Fibroblast of the conjunctiva (primary cell): ENCODE measurements around the gene FNDC3A.
"Not testable (repeated sequence)": the region's sequence is repeated elsewhere in the genome, so short reads cannot be mapped to it uniquely, and the experiment has no call there.

Experiments used
- DNase-seq: peaks from one replicate; pipeline ENCODE4 v3.0.0-alpha.2; 2010; ENCODE audit warnings: low read depth

The FNDC3A gene

GRCh38 chr13:48976576-48977285 lies 1.0 kb downstream of the FNDC3A start:
- DNase-seq: no peak

DNA sequence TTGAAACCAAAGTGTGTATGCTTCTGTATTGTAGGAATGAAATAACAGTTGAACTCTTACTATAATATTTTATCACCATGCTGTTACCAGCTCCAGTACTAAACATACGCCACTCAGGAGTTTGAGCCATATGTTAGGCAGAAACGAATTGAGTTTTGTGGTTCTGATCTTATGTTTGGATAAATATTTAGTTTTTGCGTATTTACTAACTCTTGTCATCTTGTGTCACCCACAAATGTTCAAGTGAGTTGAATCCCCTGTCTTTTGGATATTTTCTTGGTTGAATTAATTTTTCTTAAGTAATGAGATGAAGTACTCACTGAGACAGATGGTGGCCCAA lies 1.5 kb downstream of the FNDC3A start:
- no peak for DNase-seq

DNA sequence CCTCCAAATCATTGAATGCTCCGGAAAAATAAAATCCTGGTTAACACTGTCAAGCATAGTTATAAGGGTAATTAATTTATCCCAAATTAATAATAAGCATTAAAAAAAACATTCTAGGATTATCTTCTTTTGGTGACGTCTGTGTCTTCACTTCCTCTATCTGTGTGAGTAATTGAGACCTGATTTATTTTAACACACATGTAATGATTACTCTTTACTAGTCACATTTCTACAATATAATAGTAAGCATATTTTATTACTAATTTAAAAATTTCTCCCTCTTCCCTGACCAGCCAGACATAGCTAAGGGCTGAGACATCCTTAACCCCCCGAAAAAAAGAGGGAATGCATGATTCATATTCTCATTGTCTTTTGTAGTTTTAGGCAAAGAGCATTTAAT lies 2.3 kb downstream of the FNDC3A start:
- DNase-seq: no peak

DNA sequence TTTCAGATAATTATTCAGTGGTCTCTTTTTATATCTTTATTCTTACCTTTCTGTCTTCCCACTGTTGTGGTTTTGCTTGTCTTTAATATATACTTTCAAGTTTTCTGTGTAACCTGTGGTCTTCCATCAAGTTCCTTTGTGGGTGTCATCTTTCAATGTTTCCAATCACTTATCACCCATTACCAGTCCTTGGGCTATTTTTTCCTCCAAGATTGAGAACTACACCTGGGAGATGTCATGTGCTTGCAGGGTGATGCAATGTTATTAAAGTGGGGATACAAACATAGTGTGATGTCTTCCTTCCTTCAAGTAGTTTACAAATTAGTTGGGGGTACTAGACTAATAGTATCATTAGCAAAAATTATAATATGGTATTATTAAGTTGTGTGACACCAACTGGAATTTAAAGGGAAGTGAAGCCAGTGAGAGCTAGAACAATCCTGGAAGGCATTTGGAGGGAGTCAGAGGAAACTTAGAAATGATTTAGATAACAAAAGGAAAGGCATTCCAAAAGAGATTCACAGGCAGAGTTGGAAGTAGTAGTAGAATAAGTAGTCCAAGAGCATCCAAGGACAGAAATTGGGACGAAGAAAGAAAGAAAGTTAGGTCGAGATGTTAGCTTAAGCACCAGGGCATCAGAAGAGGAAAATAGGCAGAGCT lies 3.4 kb downstream of the FNDC3A start:
- DNase-seq: no peak

DNA sequence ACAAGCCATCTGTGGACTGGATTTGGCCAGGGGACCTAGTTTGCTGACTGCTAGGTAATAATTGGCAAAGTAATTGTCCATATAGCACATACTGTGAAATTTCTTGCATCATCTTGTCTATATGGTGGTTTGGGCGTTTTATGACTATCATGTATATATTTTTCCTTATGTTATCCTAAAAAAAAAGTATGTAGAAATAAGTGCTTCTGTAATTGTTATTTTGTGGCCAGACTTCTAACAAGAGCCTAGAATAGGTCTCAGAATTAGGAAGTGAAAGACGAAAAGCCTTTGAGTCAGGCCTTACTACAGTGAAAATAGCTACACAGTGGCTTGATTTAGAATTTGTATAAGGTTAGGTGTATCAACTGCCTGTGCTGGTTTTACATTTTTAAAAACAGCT lies 4.2 kb downstream of the FNDC3A start:
- no peak for DNase-seq

DNA sequence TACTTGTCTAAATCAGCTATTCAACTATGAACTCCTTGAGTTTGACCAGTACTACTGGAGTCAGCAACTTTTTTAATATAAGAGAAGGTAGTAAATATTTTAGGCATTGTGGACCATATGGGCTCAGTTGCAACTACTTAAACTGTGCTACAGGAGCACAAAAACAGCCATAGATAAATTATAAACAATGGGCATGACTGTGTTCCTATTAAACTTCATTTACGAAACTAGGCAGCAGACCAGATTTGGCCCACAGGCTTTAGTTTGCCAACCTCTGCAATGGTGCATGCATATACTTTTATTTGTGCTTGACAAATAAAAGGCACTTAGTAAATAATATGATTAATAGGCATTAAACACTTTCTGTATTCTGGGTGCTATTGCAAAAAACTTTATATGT lies 7.6 kb downstream of the FNDC3A start:
- no peak for DNase-seq

GRCh38 chr13:48985756-48986155 lies 10.0 kb downstream of the FNDC3A start:
- no peak for DNase-seq

DNA sequence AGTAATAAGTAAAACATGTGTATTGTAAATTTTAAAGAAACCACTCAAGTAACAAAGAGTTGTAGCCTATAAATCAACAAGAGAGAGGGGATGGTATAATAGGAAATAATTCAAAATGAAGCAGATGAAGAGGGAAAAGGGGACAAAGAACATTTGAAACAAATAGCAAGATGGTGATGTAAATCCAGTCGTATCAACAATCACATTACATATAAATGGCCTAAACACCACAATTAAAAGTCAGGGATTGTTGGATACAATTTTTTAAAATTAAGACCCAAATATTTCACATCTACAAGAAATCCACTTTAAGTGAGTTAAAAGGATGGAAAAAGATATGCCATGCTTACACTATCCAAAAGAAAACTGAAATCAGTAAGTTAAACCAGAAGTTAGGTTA lies 15.2 kb downstream of the FNDC3A start:
- DNase-seq: no peak

- no peak for DNase-seq
Measured at GRCh38 chr13:48993150-48993549, 17.4 kb downstream of the FNDC3A start.

DNA sequence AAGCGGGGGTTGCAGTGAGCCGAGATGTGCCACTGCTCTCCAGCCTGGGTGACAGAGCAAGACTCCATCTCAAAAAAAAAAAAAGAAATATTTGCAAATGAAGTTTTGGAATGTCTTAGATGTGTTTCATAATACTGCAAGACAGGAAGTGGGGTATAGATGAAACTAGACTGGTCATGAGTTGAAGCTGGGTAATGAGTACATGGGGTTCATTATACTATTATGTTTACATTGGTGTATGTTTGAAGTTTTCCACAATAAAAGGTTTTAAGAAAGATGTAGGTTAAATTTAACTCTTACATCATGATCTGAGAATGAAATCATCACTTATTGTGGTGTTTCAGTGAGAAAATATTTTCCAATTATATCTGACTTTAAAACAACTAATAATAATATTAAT lies 19.0 kb downstream of the FNDC3A start:
- DNase-seq: no peak

- DNase-seq: no peak
Measured at GRCh38 chr13:48998641-48999292, 23.1 kb downstream of the FNDC3A start.

GRCh38 chr13:49000247-49000646 lies 24.5 kb downstream of the FNDC3A start:
- DNase-seq: no peak

DNA sequence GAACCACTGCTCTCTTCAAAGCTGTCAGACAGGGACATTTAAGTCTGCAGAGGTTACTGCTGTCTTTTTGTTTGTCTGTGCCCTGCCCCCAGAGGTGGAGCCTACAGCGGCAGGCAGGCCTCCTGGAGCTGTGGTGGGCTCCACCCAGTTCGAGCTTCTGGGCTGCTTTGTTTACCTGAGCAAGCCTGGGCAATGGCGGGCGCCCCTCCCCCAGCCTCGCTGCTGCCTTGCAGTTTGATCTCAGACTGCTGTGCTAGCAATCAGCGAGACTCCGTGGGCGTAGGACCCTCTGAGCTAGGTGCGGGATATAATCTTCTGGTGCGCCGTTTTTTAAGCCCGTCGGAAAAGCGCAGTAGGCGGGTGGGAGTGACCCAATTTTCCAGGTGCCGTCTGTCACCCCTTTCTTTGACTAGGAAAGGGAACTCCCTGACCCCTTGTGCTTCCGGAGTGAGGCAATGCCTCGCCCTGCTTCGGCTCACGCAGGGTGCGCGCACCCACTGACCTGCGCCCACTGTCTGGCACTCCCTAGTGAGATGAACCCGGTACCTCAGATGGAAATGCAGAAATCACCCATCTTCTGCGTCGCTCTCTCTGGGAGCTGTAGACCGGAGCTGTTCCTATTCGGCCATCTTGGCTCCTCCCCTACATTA lies 43.4 kb downstream of the FNDC3A start:
- not testable (repeated sequence) for DNase-seq

GRCh38 chr13:49020328-49020727 lies 44.6 kb downstream of the FNDC3A start:
- DNase-seq: no peak

- no peak for DNase-seq
Measured at GRCh38 chr13:49020940-49021553, 45.3 kb downstream of the FNDC3A start.

GRCh38 chr13:49021953-49022352 lies 46.2 kb downstream of the FNDC3A start:
- no peak for DNase-seq

DNA sequence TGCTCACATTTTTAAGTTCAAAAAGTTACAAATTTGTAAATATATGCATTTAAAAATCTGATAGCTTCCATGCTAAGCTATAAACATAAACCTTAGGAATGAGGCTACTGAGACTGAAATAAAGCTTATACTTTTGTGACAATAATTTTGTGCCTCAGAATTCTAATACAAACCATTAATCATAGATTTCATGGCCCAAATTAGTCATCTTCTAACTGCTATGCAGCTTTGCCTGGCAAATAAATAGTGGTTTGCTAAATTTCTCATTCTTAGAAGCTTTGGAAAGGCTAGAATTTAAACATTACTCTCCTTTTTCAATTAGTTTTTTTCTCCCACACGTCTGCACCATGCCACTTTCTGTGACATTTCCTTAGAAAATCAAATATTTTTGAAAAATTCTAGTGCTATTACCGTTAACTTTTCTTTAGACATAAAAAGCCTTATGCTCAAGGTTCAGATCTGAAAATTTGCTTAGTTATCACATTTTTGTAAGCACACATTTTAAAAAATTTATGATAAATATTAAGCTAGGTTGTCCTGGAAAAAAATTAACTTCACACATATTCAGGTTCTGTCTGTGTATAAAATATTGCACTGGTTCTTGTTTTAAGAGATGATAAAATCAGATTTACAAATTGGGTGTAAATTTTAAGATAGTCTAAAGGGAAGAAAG lies 46.9 kb downstream of the FNDC3A start:
- no peak for DNase-seq

GRCh38 chr13:49023431-49023830 lies 47.7 kb downstream of the FNDC3A start:
- peak; percentile 26 for DNase-seq

- peak; percentile 4 for DNase-seq
Measured at GRCh38 chr13:49026851-49027250, 51.1 kb downstream of the FNDC3A start.

DNA sequence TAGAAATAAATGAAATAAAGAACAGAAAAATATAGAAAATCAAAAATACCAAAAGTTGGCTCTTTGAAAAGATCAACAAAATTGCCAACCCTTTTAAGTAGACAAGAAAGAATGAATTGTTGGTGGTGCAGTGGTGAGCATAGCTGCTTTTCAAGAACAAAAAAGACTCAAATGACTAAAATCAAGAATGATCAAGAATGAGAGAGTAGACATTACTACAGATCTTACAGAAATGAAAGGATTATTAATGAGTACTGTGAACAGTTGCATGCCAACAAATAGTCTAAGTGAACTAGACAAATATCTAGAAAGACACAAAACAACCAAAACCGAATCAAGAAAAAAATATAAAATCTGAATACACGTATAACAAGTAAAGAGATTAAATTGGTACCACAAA lies 53.9 kb downstream of the FNDC3A start:
- no peak for DNase-seq

- no peak for DNase-seq
Measured at GRCh38 chr13:49030213-49030612, 54.5 kb downstream of the FNDC3A start.

DNA sequence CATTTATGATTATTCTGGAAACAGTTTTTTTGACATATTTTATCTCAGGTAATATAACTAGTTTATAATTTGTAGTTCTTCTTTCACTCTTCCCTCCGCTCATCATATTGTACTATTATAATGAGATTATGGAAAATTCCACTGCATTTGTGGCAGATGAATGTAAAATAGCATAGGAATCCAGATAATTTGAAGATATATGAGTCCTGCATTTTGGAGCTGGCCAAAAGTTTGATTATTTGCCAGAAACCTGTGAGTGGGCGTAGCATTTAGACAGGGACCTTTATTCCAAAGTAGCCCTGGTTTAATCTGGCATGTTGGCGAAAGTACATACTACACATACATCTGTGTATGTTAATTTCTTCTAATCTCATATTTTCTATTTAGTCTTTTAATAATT lies 65.2 kb downstream of the FNDC3A start:
- DNase-seq: no peak
